Neural cell (in vitro differentiated cells): ENCODE measurements around the gene TMEM269. TPM values are rescaled to one million over a fixed set of nuclear protein-coding genes. Genes with fewer than 3 reads are reported as not detected.

Experiments used
- H2AFZ ChIP-seq: fragments of 200-600, 300-800 bp; sonication (generic), shearing (Covaris generic); 2 replicates; pipeline ENCODE4 v1.6.0; 2014; ENCODE audit warnings: low read depth, mild to moderate bottlenecking, antibody characterized with exemption, low read length, moderate library complexity
- H3F3A ChIP-seq: fragments of 200-600 bp; shearing (Covaris generic); 2 replicates; pipeline ENCODE4 v1.6.1; 2016; ENCODE audit warnings: mild to moderate bottlenecking, moderate library complexity, mixed read lengths, antibody characterized with exemption, low read length; ENCODE audit not compliant: insufficient read depth, poor library complexity, severe bottlenecking
- H3K27ac ChIP-seq: fragments of 200-600, 300-800 bp; sonication (generic), shearing (Covaris generic); 2 replicates; pipeline ENCODE4 v1.5.1; 2014; ENCODE audit warnings: mild to moderate bottlenecking, low read length, moderate library complexity
- H3K27me3 ChIP-seq: fragments of 300-800, 200-600 bp; sonication (generic), shearing (Covaris generic); 2 replicates; pipeline ENCODE4 v1.6.0; 2014; ENCODE audit warnings: mild to moderate bottlenecking, low read depth, low read length, moderate library complexity; ENCODE audit not compliant: insufficient read depth
- H3K36me3 ChIP-seq: fragments of 300-800, 200-600 bp; sonication (generic), shearing (Covaris generic); 2 replicates; pipeline ENCODE4 v1.5.1; 2014; ENCODE audit warnings: mild to moderate bottlenecking, antibody characterized with exemption, low read length, moderate library complexity; ENCODE audit not compliant: insufficient read depth
- H3K4me2 ChIP-seq: fragments of 300-800, 200-600 bp; sonication (generic), shearing (Covaris generic); 2 replicates; pipeline ENCODE4 v1.6.0; 2014; ENCODE audit warnings: mild to moderate bottlenecking, low read length
- H3K4me3 ChIP-seq: fragments of 300-800, 200-600 bp; sonication (generic), shearing (Covaris generic); 2 replicates; pipeline ENCODE4 v1.5.1; 2014; ENCODE audit warnings: mild to moderate bottlenecking, low read length, moderate library complexity
- H3K79me2 ChIP-seq: fragments of 200-600 bp; shearing (Covaris generic); replicated peaks from 2 replicates; pipeline ENCODE4 v1.6.0; 2014; ENCODE audit warnings: mild to moderate bottlenecking, low read length, moderate library complexity; ENCODE audit not compliant: insufficient read depth
- H3K9ac ChIP-seq: fragments of 300-800, 200-600 bp; sonication (generic), shearing (Covaris generic); 2 replicates; pipeline ENCODE4 v1.6.1; 2016; ENCODE audit warnings: mild to moderate bottlenecking, low read length, mixed read lengths
- H3K9me2 ChIP-seq: fragments of 200-600 bp; shearing (Covaris generic); 2 replicates; pipeline ENCODE4 v1.6.1; 2016; ENCODE audit warnings: mild to moderate bottlenecking, low read length, mixed read lengths; ENCODE audit not compliant: insufficient read depth
- H3K9me3 ChIP-seq: fragments of 200-600, 300-800 bp; sonication (generic), shearing (Covaris generic); 2 replicates; pipeline ENCODE4 v1.6.1; 2016; ENCODE audit warnings: mild to moderate bottlenecking, mixed run types, low read length, moderate library complexity, mixed read lengths
- H4K20me1 ChIP-seq: fragments of 200-600 bp; shearing (Covaris generic); 2 replicates; pipeline ENCODE4 v1.6.1; 2016; ENCODE audit warnings: mild to moderate bottlenecking, mixed run types; ENCODE audit not compliant: insufficient read depth
- EP300 ChIP-seq: fragments of 450-650 bp; conservative IDR thresholded peaks from 2 replicates; pipeline ENCODE4 v1.6.1; 2014; ENCODE audit warnings: antibody characterized with exemption, mild to moderate bottlenecking, moderate library complexity; ENCODE audit not compliant: poor library complexity, severe bottlenecking
- EZH2 ChIP-seq: fragments of 200-600, 300-800 bp; shearing (Covaris generic), sonication (generic); IDR thresholded peaks from 2 replicates; pipeline ENCODE4 v1.6.1; 2014; ENCODE audit warnings: antibody characterized with exemption, low read length, borderline replicate concordance, mild to moderate bottlenecking; ENCODE audit not compliant: insufficient read depth, poor library complexity, severe bottlenecking
- POLR2AphosphoS5 ChIP-seq: IDR thresholded peaks from 2 replicates; pipeline ENCODE4 v1.6.1; 2012
- RAD21 ChIP-seq: fragments of 450-650 bp; conservative IDR thresholded peaks from 2 replicates; pipeline ENCODE4 v1.6.1; 2014; ENCODE audit warnings: antibody characterized with exemption, mild to moderate bottlenecking, moderate library complexity
- SMC3 ChIP-seq: fragments of 450-650 bp; conservative IDR thresholded peaks from 2 replicates; pipeline ENCODE4 v1.6.1; 2014; ENCODE audit warnings: antibody characterized with exemption, mild to moderate bottlenecking, moderate library complexity; ENCODE audit not compliant: poor library complexity
- TAF1 ChIP-seq: IDR thresholded peaks from 2 replicates; pipeline ENCODE4 v1.6.1; 2012; ENCODE audit warnings: low read depth
- polyA plus RNA-seq: library from polyadenylated mRNA; depleted of rRNA; stranded (reverse); fragments of >200 nt; gene quantifications from 2 replicates; pipeline ENCODE4 v1.2.3, GENCODE V29; 2014
- TF ChIP-seq, protein P1 (sequence below): fragments of 450-650 bp; IDR thresholded peaks from 2 replicates; pipeline ENCODE4 v1.5.1; 2014; ENCODE audit warnings: antibody characterized with exemption, mild to moderate bottlenecking, moderate library complexity; ENCODE audit not compliant: poor library complexity, severe bottlenecking
- TF ChIP-seq, protein P2 (sequence below): IDR thresholded peaks from 2 replicates; pipeline ENCODE4 v1.6.1; 2012; ENCODE audit warnings: borderline replicate concordance

Gene TMEM269
- polyA plus RNA-seq, 1 donor from 2014 or later, result 1.1 TPM

DNA sequence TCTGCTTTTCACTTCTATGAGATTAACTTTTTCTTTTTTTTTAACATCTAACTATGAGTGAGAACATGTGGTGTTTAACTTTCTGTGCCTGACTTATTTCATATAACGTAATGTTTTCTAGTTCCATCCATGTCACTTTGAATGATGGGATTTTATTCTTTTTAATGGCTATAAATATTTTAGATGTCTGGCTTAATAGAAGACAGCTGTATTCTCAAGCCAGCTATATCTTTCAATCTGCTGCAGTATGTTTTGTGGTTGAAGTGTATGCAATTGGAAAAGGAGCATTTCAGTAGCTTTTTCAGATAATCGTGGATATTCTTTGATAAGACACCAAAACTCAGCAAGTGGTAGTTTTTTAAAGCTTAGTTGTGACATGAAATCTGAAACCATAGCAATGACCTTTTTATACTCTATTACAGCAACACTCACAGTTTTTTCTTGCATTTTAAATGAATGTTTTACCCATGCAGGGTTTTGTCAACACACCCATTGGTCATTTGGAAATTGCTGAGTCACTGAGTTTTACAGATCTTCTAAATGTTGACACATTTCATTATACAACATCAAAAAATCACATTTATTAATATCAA is 38.1 kb downstream of the TMEM269 start:
- no peaks in the 10 kb centered on the region for H4K20me1 ChIP-seq
- no peak overlapping the region for H3K4me3 ChIP-seq
- H3K36me3 ChIP-seq, result no peaks in the 10 kb centered on the region
- no peaks in the 10 kb centered on the region for H3K27me3 ChIP-seq
- H3F3A ChIP-seq, result no peaks in the 10 kb centered on the region
- no peak overlapping the region for H3K9ac ChIP-seq
- no peak for TF ChIP-seq SMC3
- TF ChIP-seq POLR2AphosphoS5, result no peak
- no peak for TF ChIP-seq EP300
- TF ChIP-seq, protein P1, sequence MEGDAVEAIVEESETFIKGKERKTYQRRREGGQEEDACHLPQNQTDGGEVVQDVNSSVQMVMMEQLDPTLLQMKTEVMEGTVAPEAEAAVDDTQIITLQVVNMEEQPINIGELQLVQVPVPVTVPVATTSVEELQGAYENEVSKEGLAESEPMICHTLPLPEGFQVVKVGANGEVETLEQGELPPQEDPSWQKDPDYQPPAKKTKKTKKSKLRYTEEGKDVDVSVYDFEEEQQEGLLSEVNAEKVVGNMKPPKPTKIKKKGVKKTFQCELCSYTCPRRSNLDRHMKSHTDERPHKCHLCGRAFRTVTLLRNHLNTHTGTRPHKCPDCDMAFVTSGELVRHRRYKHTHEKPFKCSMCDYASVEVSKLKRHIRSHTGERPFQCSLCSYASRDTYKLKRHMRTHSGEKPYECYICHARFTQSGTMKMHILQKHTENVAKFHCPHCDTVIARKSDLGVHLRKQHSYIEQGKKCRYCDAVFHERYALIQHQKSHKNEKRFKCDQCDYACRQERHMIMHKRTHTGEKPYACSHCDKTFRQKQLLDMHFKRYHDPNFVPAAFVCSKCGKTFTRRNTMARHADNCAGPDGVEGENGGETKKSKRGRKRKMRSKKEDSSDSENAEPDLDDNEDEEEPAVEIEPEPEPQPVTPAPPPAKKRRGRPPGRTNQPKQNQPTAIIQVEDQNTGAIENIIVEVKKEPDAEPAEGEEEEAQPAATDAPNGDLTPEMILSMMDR, result no peak
- TF ChIP-seq, protein P2, sequence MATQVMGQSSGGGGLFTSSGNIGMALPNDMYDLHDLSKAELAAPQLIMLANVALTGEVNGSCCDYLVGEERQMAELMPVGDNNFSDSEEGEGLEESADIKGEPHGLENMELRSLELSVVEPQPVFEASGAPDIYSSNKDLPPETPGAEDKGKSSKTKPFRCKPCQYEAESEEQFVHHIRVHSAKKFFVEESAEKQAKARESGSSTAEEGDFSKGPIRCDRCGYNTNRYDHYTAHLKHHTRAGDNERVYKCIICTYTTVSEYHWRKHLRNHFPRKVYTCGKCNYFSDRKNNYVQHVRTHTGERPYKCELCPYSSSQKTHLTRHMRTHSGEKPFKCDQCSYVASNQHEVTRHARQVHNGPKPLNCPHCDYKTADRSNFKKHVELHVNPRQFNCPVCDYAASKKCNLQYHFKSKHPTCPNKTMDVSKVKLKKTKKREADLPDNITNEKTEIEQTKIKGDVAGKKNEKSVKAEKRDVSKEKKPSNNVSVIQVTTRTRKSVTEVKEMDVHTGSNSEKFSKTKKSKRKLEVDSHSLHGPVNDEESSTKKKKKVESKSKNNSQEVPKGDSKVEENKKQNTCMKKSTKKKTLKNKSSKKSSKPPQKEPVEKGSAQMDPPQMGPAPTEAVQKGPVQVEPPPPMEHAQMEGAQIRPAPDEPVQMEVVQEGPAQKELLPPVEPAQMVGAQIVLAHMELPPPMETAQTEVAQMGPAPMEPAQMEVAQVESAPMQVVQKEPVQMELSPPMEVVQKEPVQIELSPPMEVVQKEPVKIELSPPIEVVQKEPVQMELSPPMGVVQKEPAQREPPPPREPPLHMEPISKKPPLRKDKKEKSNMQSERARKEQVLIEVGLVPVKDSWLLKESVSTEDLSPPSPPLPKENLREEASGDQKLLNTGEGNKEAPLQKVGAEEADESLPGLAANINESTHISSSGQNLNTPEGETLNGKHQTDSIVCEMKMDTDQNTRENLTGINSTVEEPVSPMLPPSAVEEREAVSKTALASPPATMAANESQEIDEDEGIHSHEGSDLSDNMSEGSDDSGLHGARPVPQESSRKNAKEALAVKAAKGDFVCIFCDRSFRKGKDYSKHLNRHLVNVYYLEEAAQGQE, result no peak
- TF ChIP-seq TAF1, result no peak
- no peak for TF ChIP-seq RAD21
- no peak for TF ChIP-seq EZH2
- H3K79me2 ChIP-seq, result no peaks in the 10 kb centered on the region
- no peaks in the 10 kb centered on the region for H3K9me2 ChIP-seq
- no peak overlapping the region for H2AFZ ChIP-seq
- no peak overlapping the region for H3K4me2 ChIP-seq
- H3K27ac ChIP-seq, result no peak overlapping the region
- no peaks in the 10 kb centered on the region for H3K9me3 ChIP-seq

DNA sequence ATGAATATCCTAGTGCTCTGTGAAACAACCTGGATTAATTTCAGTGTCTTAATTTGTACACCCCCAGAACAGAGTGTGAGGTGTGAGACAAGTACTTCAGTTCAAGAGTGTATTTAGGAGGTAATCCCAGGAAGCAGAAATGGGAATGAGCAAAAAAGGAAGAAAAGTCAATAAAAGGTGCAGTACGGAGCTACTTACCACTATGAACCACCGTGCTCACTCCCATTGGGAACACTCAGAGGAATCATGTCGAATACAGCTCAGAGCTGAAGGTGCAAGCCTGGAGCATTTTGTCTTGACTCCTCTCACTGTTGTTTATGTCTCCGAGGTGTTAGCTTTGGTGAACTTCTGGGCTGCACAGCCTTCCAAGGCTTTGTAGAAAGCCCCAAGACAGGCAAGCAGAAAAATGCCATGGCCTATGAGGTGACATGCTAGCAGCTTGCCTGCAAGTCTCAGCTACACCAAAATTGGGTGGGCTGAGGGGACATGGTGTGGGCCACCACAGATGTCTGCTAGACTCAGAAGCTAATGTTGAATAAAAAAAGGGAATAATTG is 39.8 kb downstream of the TMEM269 start:
- Histone ChIP-seq H3K9me2 (no peaks in the 10 kb centered on the region), H2AFZ (no peak overlapping the region), H3K9me3 (no peaks in the 10 kb centered on the region), H3K9ac (no peak overlapping the region), H3K79me2 (no peaks in the 10 kb centered on the region), H3K27ac (no peak overlapping the region), H4K20me1 (no peaks in the 10 kb centered on the region), H3K36me3 (no peaks in the 10 kb centered on the region), H3F3A (no peaks in the 10 kb centered on the region), H3K4me2 (no peak overlapping the region), H3K27me3 (no peaks in the 10 kb centered on the region), H3K4me3 (no peak overlapping the region)
- TF ChIP-seq, protein P1, result no peak
- TF ChIP-seq, protein P2, result no peak
- TF ChIP-seq EZH2, result no peak
- TF ChIP-seq SMC3, result no peak
- TF ChIP-seq POLR2AphosphoS5, result no peak
- no peak for TF ChIP-seq TAF1
